NCI-H1105 treated with DMSO at 0.1 percent for 48 hours (cell line): ENCODE data around the gene TACC2.

ENCODE experiments used
- DNase-seq: peaks from one replicate; lab custom pipeline; 2025; lab: John Stamatoyannopoulos, UW

The TACC2 gene

GRCh38 chr10:122271076-122271475, 282.1 kb downstream of the TACC2 start, which contains the start of gene BTBD16:
TSS of gene BTBD16 (plus strand) at chr10:122271296. CDS start at chr10:122275082, 3,786 bp downstream.
- DNase-seq: no peak

- DNase-seq: no peak
Measured at GRCh38 chr10:122273966-122274545, 285.1 kb downstream of the TACC2 start.

GRCh38 chr10:122276611-122277208, 287.7 kb downstream of the TACC2 start:
- DNase-seq: no peak

GRCh38 chr10:122277526-122278136, 288.7 kb downstream of the TACC2 start:
- no peak for DNase-seq

- no peak for DNase-seq
Measured at GRCh38 chr10:122279725-122280141, 290.8 kb downstream of the TACC2 start.

GRCh38 chr10:122280156-122280555, 291.2 kb downstream of the TACC2 start:
- no peak for DNase-seq

- DNase-seq: no peak
Measured at GRCh38 chr10:122281018-122281626, 292.2 kb downstream of the TACC2 start.

- DNase-seq: no peak
Measured at GRCh38 chr10:122281751-122282150, 292.8 kb downstream of the TACC2 start.

- DNase-seq: no peak
Measured at GRCh38 chr10:122282253-122282671, 293.3 kb downstream of the TACC2 start.

- no peak for DNase-seq
Measured at GRCh38 chr10:122282909-122283308, 293.9 kb downstream of the TACC2 start.

GRCh38 chr10:122285506-122286444, 296.8 kb downstream of the TACC2 start:
- no peak for DNase-seq

GRCh38 chr10:122286867-122287266, 297.9 kb downstream of the TACC2 start:
- no peak for DNase-seq

GRCh38 chr10:122287570-122287969, 298.6 kb downstream of the TACC2 start:
- no peak for DNase-seq

- no peak for DNase-seq
Measured at GRCh38 chr10:122288262-122288661, 299.3 kb downstream of the TACC2 start.

- no peak for DNase-seq
Measured at GRCh38 chr10:122288917-122289316, 300.0 kb downstream of the TACC2 start.

- DNase-seq: no peak
Measured at GRCh38 chr10:122290334-122290733, 301.4 kb downstream of the TACC2 start.

- DNase-seq: no peak
Measured at GRCh38 chr10:122290833-122291532, 302.0 kb downstream of the TACC2 start.

GRCh38 chr10:122291739-122292138, 302.8 kb downstream of the TACC2 start:
- no peak for DNase-seq

GRCh38 chr10:122292376-122292775, 303.4 kb downstream of the TACC2 start:
- DNase-seq: no peak

- no peak for DNase-seq
Measured at GRCh38 chr10:122293156-122293960, 304.4 kb downstream of the TACC2 start.
